ENCODE data around the gene ROR1. TPM values are rescaled to one million over a fixed set of nuclear protein-coding genes. Genes with fewer than 3 reads are reported as not detected.

ROR1 gene
- total RNA-seq, 1 experiment from 2014 or later = 2.7 TPM

GRCh38 chr1:63748046-63748580, 25.7 kb upstream of the ROR1 start:
- H2AFZ ChIP-seq (ENCODE audit: low read depth, low read length, poor library complexity, severe bottlenecking) = no peak overlapping the region
- H3K4me2 ChIP-seq (ENCODE audit: low read length) = no peak overlapping the region
- BruUV-seq (replicated peaks) = no TSS peak
- POLR2A ChIA-PET = no interaction called here
- intact Hi-C loops (cut with micrococcal nuclease) = no loop called here
- CTCF ChIA-PET = no interaction called here
- TF ChIP-seq POLR2A (IDR thresholded peaks at IDR 0.05; ENCODE audit: borderline replicate concordance, extremely low read depth, insufficient read depth, insufficient read length) = no peak
- no peak for TF ChIP-seq TCF7L2 (IDR thresholded peaks at IDR 0.05; ENCODE audit: borderline replicate concordance, extremely low read depth, insufficient read depth, insufficient read length)
- no peak for TF ChIP-seq EGR1 (IDR thresholded peaks at IDR 0.05; ENCODE audit: low read depth)
- no peak for TF ChIP-seq EZH2 (IDR thresholded peaks at IDR 0.05)
- H4K20me1 ChIP-seq (ENCODE audit: insufficient read depth) = no peaks in the 10 kb centered on the region
- no peaks in the 10 kb centered on the region for H3K79me2 ChIP-seq (ENCODE audit: insufficient read depth, low read length)
- no peaks in the 10 kb centered on the region for H3K9me3 ChIP-seq (ENCODE audit: control insufficient read depth in 1 of 2, insufficient read depth in 1 of 2, low read depth in 1 of 2, low read length in 2 of 2)
- no peaks in the 10 kb centered on the region for H3K36me3 ChIP-seq (ENCODE audit: control insufficient read depth in 1 of 2, insufficient read depth in 2 of 2, low read length in 2 of 2)
- H3K4me1 ChIP-seq (ENCODE audit: control insufficient read depth in 1 of 2, insufficient read depth in 2 of 2, low read length in 2 of 2) = no peaks in the 10 kb centered on the region
- H3K27me3 ChIP-seq (ENCODE audit: insufficient read depth, low read length) = no peaks in the 10 kb centered on the region
- H3K4me3 ChIP-seq (replicated peaks in 1 of 2; ENCODE audit: low read depth in 1 of 2, low read length in 2 of 2) = no peak overlapping the region
- DNase-seq (ENCODE audit: low read depth, low spot score) (no peak), ATAC-seq (no peak)
- H3K9me2 ChIP-seq (ENCODE audit: insufficient read depth) = no peaks in the 10 kb centered on the region
- no peak overlapping the region for H3K27ac ChIP-seq (ENCODE audit: low read depth, low read length)
- RAD21 ChIA-PET (ENCODE audit: low non-redundant PET in 1 of 2, low total read pairs in 2 of 2, uncharacterized antibody in 2 of 2, unreplicated experiment in 2 of 2) = no interaction called here
- H3K9ac ChIP-seq (ENCODE audit: low read length) = no peak overlapping the region

GRCh38 chr1:63748641-63749040, 25.2 kb upstream of the ROR1 start:
- no peak for DNase-seq (ENCODE audit: low read depth, low spot score)
- intact Hi-C loops (cut with micrococcal nuclease) = no loop called here
- Histone ChIP-seq H3K27ac (ENCODE audit: low read depth, low read length) (no peak overlapping the region), H2AFZ (ENCODE audit: low read depth, low read length, poor library complexity, severe bottlenecking) (no peak overlapping the region), H3K9me3 (ENCODE audit: control insufficient read depth in 1 of 2, insufficient read depth in 1 of 2, low read depth in 1 of 2, low read length in 2 of 2) (no peaks in the 10 kb centered on the region), H3K4me3 (replicated peaks in 1 of 2; ENCODE audit: low read depth in 1 of 2, low read length in 2 of 2) (no peak overlapping the region), H4K20me1 (ENCODE audit: insufficient read depth) (no peaks in the 10 kb centered on the region), H3K27me3 (ENCODE audit: insufficient read depth, low read length) (no peaks in the 10 kb centered on the region), H3K4me2 (ENCODE audit: low read length) (no peak overlapping the region), H3K9me2 (ENCODE audit: insufficient read depth) (no peaks in the 10 kb centered on the region), H3K36me3 (ENCODE audit: control insufficient read depth in 1 of 2, insufficient read depth in 2 of 2, low read length in 2 of 2) (no peaks in the 10 kb centered on the region), H3K9ac (ENCODE audit: low read length) (no peak overlapping the region), H3K4me1 (ENCODE audit: control insufficient read depth in 1 of 2, insufficient read depth in 2 of 2, low read length in 2 of 2) (no peaks in the 10 kb centered on the region), H3K79me2 (ENCODE audit: insufficient read depth, low read length) (no peaks in the 10 kb centered on the region)
- POLR2A ChIA-PET = no interaction called here
- TF ChIP-seq SIN3A (IDR thresholded peaks at IDR 0.05; ENCODE audit: low read depth) (no peak), CEBPB (IDR thresholded peaks at IDR 0.05; ENCODE audit: low read depth) (no peak), EZH2 (IDR thresholded peaks at IDR 0.05) (no peak), TCF7L2 (IDR thresholded peaks at IDR 0.05; ENCODE audit: borderline replicate concordance, extremely low read depth, insufficient read depth, insufficient read length) (no peak), ZBTB33 (IDR thresholded peaks at IDR 0.05; ENCODE audit: extremely low read depth, insufficient replicate concordance, low read length) (no peak), FOSL1 (IDR thresholded peaks at IDR 0.05; ENCODE audit: low read depth) (no peak), EZH2phosphoT487 (IDR thresholded peaks at IDR 0.05; ENCODE audit: borderline replicate concordance) (no peak), ATF3 (IDR thresholded peaks at IDR 0.05) (no peak), ZNF274 (IDR thresholded peaks at IDR 0.05; ENCODE audit: low read depth, low read length) (no peak), CBX3 (IDR thresholded peaks at IDR 0.05; ENCODE audit: low read depth) (no peak), SP1 (IDR thresholded peaks at IDR 0.05; ENCODE audit: low read depth) (no peak), ZFX (IDR thresholded peaks at IDR 0.05) (no peak), ELF1 (IDR thresholded peaks at IDR 0.05; ENCODE audit: borderline replicate concordance, low read depth) (no peak)
- no TSS peak for BruUV-seq (replicated peaks)
- no peak for ATAC-seq
- CTCF ChIA-PET = no interaction called here
- RAD21 ChIA-PET (ENCODE audit: low non-redundant PET in 1 of 2, low total read pairs in 2 of 2, uncharacterized antibody in 2 of 2, unreplicated experiment in 2 of 2) = no interaction called here

All from HCT116 (cell line).